Natural killer cell (primary cell): ENCODE measurements around the gene MIDN. TPM values are rescaled to one million over a fixed set of nuclear protein-coding genes. Genes with fewer than 3 reads are reported as not detected.

ENCODE experiments used
- ATAC-seq, 3 donors: fragments of 150-1000 bp in 2 of 3; fragments of 200-7000 bp in 1 of 3; cut with Tn5 transposase; 1 replicate in 1 of 3; 2 replicates in 2 of 3; pipeline ENCODE4 v1.10.0; 2021; ENCODE audit warnings: mild to moderate bottlenecking in 2 of 3, moderate library complexity in 2 of 3
- DNase-seq, 2 donors: peaks; one replicate each; pipeline versions ENCODE4 v3.0.0 to v3.0.0-alpha.2; 2013 to 2021; ENCODE audit warnings: mixed read lengths in 1 of 2
- H3K27ac ChIP-seq: one replicate; pipeline ENCODE4 v1.5.1; 2013; ENCODE audit warnings: mild to moderate bottlenecking, low read length
- H3K27me3 ChIP-seq: one replicate; pipeline ENCODE4 v1.6.1; 2013; ENCODE audit warnings: low read length; ENCODE audit not compliant: control insufficient read depth, insufficient read depth
- H3K36me3 ChIP-seq: one replicate; pipeline ENCODE4 v1.6.1; 2013; ENCODE audit warnings: low read length; ENCODE audit not compliant: control insufficient read depth, insufficient read depth
- H3K4me1 ChIP-seq: one replicate; pipeline ENCODE4 v1.6.1; 2013; ENCODE audit warnings: low read length; ENCODE audit not compliant: control insufficient read depth, insufficient read depth
- H3K4me3 ChIP-seq: one replicate; pipeline ENCODE4 v1.5.1; 2013; ENCODE audit warnings: low read length
- H3K9me3 ChIP-seq: one replicate; pipeline ENCODE4 v1.6.1; 2013; ENCODE audit warnings: low read length; ENCODE audit not compliant: control insufficient read depth, insufficient read depth
- H3K27ac Mint-ChIP-seq, 2 donors: one replicate each; pipeline ENCODE4 v1.8.0; 2022; ENCODE audit warnings: mild to moderate bottlenecking in 2 of 2, mixed read lengths in 2 of 2, moderate library complexity in 1 of 2
- H3K27me3 Mint-ChIP-seq, 2 donors: one replicate each; pipeline ENCODE4 v1.8.0; 2022; ENCODE audit warnings: low read depth in 2 of 2, mixed read lengths in 2 of 2
- H3K36me3 Mint-ChIP-seq: one replicate; pipeline ENCODE4 v1.8.0; 2022; ENCODE audit warnings: mixed read lengths
- H3K4me1 Mint-ChIP-seq, 2 donors: one replicate each; pipeline ENCODE4 v1.8.0; 2022; ENCODE audit warnings: mixed read lengths in 2 of 2
- H3K4me3 Mint-ChIP-seq: one replicate; pipeline ENCODE4 v1.8.0; 2022; ENCODE audit warnings: mild to moderate bottlenecking, moderate library complexity, mixed read lengths
- H3K9me3 Mint-ChIP-seq, 2 donors: one replicate each; pipeline ENCODE4 v1.8.0; 2022; ENCODE audit warnings: mixed read lengths in 2 of 2
- CTCF ChIP-seq: fragments of 200-600 bp; IDR thresholded peaks from one replicate; pipeline ENCODE4 v1.8.0; 2022; ENCODE audit warnings: antibody characterized with exemption
- WGBS: methylation state at CpG from one replicate; pipeline ENCODE4 v1.1.7; 2013; ENCODE audit warnings: missing lambda C conversion rate; ENCODE audit not compliant: insufficient coverage; 5-methylcytosine and 5-hydroxymethylcytosine counted together
- intact Hi-C: fragments of 100-400 bp; cut with micrococcal nuclease; formaldehyde crosslinking; loops from one replicate; pipeline ENCODE4 v1.14.2; 2022
- total RNA-seq, 4 donors: library from RNA; stranded (reverse); fragments of 120-200 nt in 1 of 4; gene quantifications; one replicate each; pipeline versions ENCODE4 v1.2.3 to v1.2.4, GENCODE V29; 2013 to 2022

MIDN gene
- total RNA-seq, 3 donors from 2014 or later (not counting 1 experiment from before 2014, with no cell fraction given) = 296 to 367 (median 314) TPM

DNA sequence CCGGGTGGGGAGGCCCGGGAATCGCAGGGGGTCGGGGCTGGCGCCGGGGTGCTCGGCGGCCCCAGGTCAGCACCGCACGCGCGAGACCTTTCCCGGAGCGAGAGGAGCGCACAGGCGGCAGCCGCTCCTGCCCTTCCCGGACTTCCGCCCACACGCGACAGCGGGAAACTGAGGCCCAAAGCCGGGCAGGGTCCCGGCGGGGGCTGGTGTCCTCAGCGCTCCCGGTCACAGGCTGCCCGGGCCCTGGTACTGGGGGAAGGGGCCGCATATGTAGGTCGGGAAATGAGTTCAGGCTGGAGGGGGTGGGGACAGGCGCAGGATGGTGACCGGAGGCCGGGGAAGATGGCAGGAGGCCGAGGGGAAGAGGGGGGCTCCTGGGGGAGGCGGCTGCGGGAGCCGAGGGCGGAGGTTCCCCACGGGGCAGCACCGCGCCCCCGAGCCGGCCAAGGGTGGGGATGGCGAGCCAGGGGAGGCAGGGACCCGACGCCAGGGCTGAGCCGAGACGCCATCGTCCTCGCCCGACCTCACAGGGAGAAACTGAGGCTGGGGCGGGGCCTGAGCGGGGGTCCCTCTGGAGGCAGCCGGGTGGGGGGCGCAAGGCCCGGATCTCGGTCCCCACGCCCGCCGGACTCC is 11.2 kb upstream of the MIDN start:
- peaks cover 10 to 14% of the 10 kb centered on the region in 2 donors for H3K27me3 Mint-ChIP-seq
- Histone ChIP-seq H3K4me3 (no peak overlapping the region), H3K4me1 (peaks cover 36% of the 10 kb centered on the region), H3K27ac (no peak overlapping the region), H3K27me3 (peaks cover 18% of the 10 kb centered on the region), H3K36me3 (no peaks in the 10 kb centered on the region), H3K9me3 (no peaks in the 10 kb centered on the region)
- no peaks in the 10 kb centered on the region for H3K36me3 Mint-ChIP-seq
- peak overlapping the region; percentile 65 for H3K4me3 Mint-ChIP-seq
- H3K9me3 Mint-ChIP-seq = no peaks in the 10 kb centered on the region
- intact Hi-C loops = no loop called here
- WGBS = under 1% methylated on average over 60 of the region's 60 CpGs
- DNase-seq (peak in 1 of 2 donors; percentile 45), ATAC-seq (no peak)
- H3K27ac Mint-ChIP-seq = no peak overlapping the region
- no peak for TF ChIP-seq CTCF
- peaks cover 16 to 24% of the 10 kb centered on the region in 2 donors for H3K4me1 Mint-ChIP-seq

GRCh38 chr19:1237754-1238368 is 10.5 kb upstream of the MIDN start, which contains the start of gene CBARP:
Gene CBARP (minus strand): TSS chr19:1238005. CDS start chr19:1236100, 1,905 bp downstream.
- peak within 1 kb of the TSS; percentile 84 for H3K4me3 Mint-ChIP-seq
- peaks cover 18% of the 10 kb centered on the region for H3K27me3 ChIP-seq
- no peaks in the 10 kb centered on the region for H3K9me3 ChIP-seq
- intact Hi-C loops = no loop called here
- peak within 1 kb of the TSS; percentile 10 for H3K4me3 ChIP-seq
- DNase-seq (peak in 1 of 2 donors; percentile 64), ATAC-seq (no peak)
- peaks cover 10 to 14% of the 10 kb centered on the region in 2 donors for H3K27me3 Mint-ChIP-seq
- H3K36me3 ChIP-seq = no peaks in the 10 kb centered on the region
- H3K27ac Mint-ChIP-seq = peak within 1 kb of the TSS; percentile 67 to 86
- H3K27ac ChIP-seq = no peak within 1 kb of the TSS
- no peaks in the 10 kb centered on the region for H3K9me3 Mint-ChIP-seq
- WGBS = under 1% methylated on average over 87 of the region's 87 CpGs
- no peak for TF ChIP-seq CTCF
- H3K36me3 Mint-ChIP-seq = no peaks in the 10 kb centered on the region
- peaks cover 43% of the 10 kb centered on the region for H3K4me1 ChIP-seq
- H3K4me1 Mint-ChIP-seq = peaks cover 16 to 28% of the 10 kb centered on the region in 2 donors

DNA sequence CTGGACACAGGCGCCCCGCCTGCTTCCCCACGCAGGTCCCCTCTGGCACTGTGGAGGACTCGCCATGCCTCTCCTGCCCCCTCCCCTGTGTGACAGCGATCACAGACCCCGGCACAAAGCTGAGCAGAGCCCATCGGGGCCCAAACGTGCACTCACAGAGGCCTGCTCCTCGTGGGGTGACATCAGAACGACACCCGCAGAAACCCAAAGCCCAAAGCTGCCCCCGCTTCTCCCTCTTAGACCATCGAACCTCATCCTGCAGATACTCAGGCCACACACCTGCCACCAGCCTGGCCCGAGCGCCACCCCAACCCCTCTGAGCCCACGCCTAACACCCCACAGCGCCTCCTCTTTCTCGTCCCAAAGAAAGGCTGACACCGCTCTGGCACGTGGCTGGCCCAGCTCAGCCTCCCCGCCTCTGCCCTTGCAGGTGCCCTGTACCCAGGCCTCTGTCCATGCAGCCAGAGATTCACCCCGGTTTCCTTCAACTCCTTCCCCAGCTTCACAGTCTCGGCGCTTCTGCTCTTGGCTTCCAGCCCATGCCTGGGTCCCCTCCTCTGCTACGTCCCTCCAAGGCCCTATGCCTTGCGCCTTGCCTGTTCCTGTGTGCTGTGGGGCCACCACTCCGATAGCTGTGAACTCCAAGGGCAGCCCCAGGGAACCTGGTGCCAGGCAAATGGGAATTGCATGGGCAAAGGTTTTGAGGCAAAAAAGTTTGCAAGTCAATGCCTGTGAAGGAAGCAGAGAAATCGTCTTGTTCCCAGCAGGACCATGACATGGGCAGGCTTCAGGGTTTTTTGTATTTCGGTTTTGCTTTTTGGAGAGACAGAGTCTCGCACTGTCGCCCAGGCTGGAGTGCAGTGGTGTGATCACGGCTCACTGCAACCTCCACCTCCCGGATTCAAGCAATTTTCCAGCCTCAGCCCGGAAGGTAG is 9.7 kb upstream of the MIDN start:
- Mint-ChIP-seq H3K27ac (peak overlapping the region; percentile 67 to 86), H3K9me3 (no peaks in the 10 kb centered on the region), H3K4me3 (peak overlapping the region; percentile 84), H3K36me3 (no peaks in the 10 kb centered on the region), H3K27me3 (peaks cover 10 to 14% of the 10 kb centered on the region in 2 donors), H3K4me1 (peaks cover 16 to 28% of the 10 kb centered on the region in 2 donors)
- 60% methylated on average over 34 of the region's 34 CpGs for WGBS
- no peaks in the 10 kb centered on the region for H3K9me3 ChIP-seq
- TF ChIP-seq CTCF = no peak
- DNase-seq = peak in 1 of 2 donors; percentile 45
- no peak for ATAC-seq
- H3K36me3 ChIP-seq = no peaks in the 10 kb centered on the region
- peaks cover 18% of the 10 kb centered on the region for H3K27me3 ChIP-seq
- H3K27ac ChIP-seq = no peak overlapping the region
- intact Hi-C loops = no loop called here
- H3K4me1 ChIP-seq = peaks cover 50% of the 10 kb centered on the region
- H3K4me3 ChIP-seq = no peak overlapping the region
